Hepatocyte (in vitro differentiated cells): ENCODE data around the gene SLC4A8. TPM values are rescaled to one million over a fixed set of nuclear protein-coding genes. Genes with fewer than 3 reads are reported as not detected.

Source experiments
- DNase-seq: peaks from one replicate; pipeline ENCODE4 v3.0.0-alpha.2; 2016; ENCODE audit warnings: low spot score
- H2AFZ ChIP-seq: fragments of 200-600 bp; sonication (generic); 2 replicates; pipeline ENCODE4 v1.6.0; 2016; ENCODE audit warnings: antibody characterized with exemption, mild to moderate bottlenecking
- H3K27ac ChIP-seq: fragments of 200-600 bp; sonication (generic); 2 replicates; pipeline ENCODE4 v1.5.1; 2016; ENCODE audit warnings: mild to moderate bottlenecking
- H3K27me3 ChIP-seq: fragments of 200-600 bp; sonication (generic); 2 replicates; pipeline ENCODE4 v1.6.1; 2016
- H3K36me3 ChIP-seq: fragments of 200-600 bp; sonication (generic); replicated peaks from 2 replicates; pipeline ENCODE4 v1.5.1; 2016; ENCODE audit warnings: low read depth; ENCODE audit not compliant: insufficient read depth
- H3K4me1 ChIP-seq: fragments of 200-600 bp; sonication (generic); 2 replicates; pipeline ENCODE4 v1.5.1; 2016; ENCODE audit warnings: mild to moderate bottlenecking, moderate library complexity; ENCODE audit not compliant: insufficient read depth
- H3K4me2 ChIP-seq: fragments of 200-600 bp; sonication (generic); 2 replicates; pipeline ENCODE4 v1.6.0; 2016
- H3K4me3 ChIP-seq: fragments of 200-600 bp; sonication (generic); 2 replicates; pipeline ENCODE4 v1.5.1; 2016; ENCODE audit warnings: mild to moderate bottlenecking
- H3K79me2 ChIP-seq: fragments of 200-600 bp; sonication (generic); 2 replicates; pipeline ENCODE4 v1.6.0; 2017; ENCODE audit warnings: mild to moderate bottlenecking
- H3K9me2 ChIP-seq: fragments of 200-600 bp; sonication (generic); replicated peaks from 2 replicates; pipeline ENCODE4 v1.6.0; 2017; ENCODE audit warnings: mild to moderate bottlenecking; ENCODE audit not compliant: insufficient read depth
- H3K9me3 ChIP-seq: fragments of 200-600 bp; sonication (generic); 2 replicates; pipeline ENCODE4 v1.5.1; 2016; ENCODE audit warnings: low read depth, mild to moderate bottlenecking
- H4K20me1 ChIP-seq: fragments of 200-600 bp; sonication (generic); 2 replicates; pipeline ENCODE4 v1.6.0; 2016; ENCODE audit warnings: mild to moderate bottlenecking; ENCODE audit not compliant: insufficient read depth, poor library complexity, severe bottlenecking
- EZH2 ChIP-seq: fragments of 200-600 bp; sonication (generic); IDR thresholded peaks from 2 replicates; pipeline ENCODE4 v1.6.1; 2016; ENCODE audit warnings: antibody characterized with exemption, mild to moderate bottlenecking, borderline replicate concordance
- EZH2phosphoT487 ChIP-seq: fragments of 200-600 bp; sonication (generic); IDR thresholded peaks from one replicate; pipeline ENCODE4 v1.6.1; 2018; ENCODE audit warnings: antibody characterized with exemption, mild to moderate bottlenecking, low read depth, moderate library complexity; ENCODE audit not compliant: unreplicated experiment, severe bottlenecking
- WGBS: methylation state at CpG from one replicate; pipeline ENCODE4 v1.1.6; 2016; ENCODE audit warnings: low lambda C conversion rate; ENCODE audit errors: missing lambda C conversion rate; 5-methylcytosine and 5-hydroxymethylcytosine counted together
- polyA plus RNA-seq: library from polyadenylated mRNA; unstranded; fragments of >200 nt; fragmentation: Nextera tagmentation; extraction: Ambion mirVana; gene quantifications from 2 replicates; pipeline ENCODE4 v1.2.1, GENCODE V29; 2016
- total RNA-seq: library from RNA; depleted of rRNA; stranded (reverse); fragments of >200 nt; gene quantifications from 2 replicates; pipeline ENCODE4 v1.2.3, GENCODE V29; 2014
- TF ChIP-seq, protein P1 (sequence below): fragments of 200-600 bp; sonication (generic); IDR thresholded peaks from 2 replicates; pipeline ENCODE4 v1.5.1; 2016; ENCODE audit warnings: antibody characterized with exemption, mild to moderate bottlenecking; ENCODE audit not compliant: poor library complexity

The SLC4A8 gene
- total and polyA plus RNA-seq, 2 experiments from 2014 or later: 14.9 to 18.0 TPM

DNA sequence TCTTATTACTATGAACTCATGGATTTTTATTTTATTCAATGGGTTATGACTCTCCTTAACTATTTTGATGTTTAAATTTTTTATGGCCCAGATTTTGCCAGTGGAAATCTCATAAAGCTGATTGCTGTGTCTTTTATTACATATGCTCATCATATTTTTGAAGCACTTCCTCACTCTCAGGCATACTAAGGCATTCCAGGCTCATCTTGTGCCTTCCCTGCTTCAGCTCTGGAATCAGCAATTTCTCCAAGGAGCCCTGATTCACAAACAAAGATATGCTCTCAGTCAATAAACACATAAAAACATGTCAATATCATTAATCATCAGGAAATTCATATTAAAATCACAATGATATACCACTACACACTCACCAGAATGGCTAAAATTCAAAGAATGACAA is 121.5 kb downstream of the SLC4A8 start:
- peaks cover 2% of the 10 kb centered on the region for H3K27me3 ChIP-seq
- no peak overlapping the region for H2AFZ ChIP-seq
- H4K20me1 ChIP-seq: no peaks in the 10 kb centered on the region
- H3K36me3 ChIP-seq: no peaks in the 10 kb centered on the region
- no peak overlapping the region for H3K27ac ChIP-seq
- no peaks in the 10 kb centered on the region for H3K9me3 ChIP-seq
- H3K4me1 ChIP-seq: no peaks in the 10 kb centered on the region
- H3K79me2 ChIP-seq: no peaks in the 10 kb centered on the region
- H3K4me3 ChIP-seq: no peak overlapping the region
- DNase-seq: no peak
- TF ChIP-seq, protein P1, sequence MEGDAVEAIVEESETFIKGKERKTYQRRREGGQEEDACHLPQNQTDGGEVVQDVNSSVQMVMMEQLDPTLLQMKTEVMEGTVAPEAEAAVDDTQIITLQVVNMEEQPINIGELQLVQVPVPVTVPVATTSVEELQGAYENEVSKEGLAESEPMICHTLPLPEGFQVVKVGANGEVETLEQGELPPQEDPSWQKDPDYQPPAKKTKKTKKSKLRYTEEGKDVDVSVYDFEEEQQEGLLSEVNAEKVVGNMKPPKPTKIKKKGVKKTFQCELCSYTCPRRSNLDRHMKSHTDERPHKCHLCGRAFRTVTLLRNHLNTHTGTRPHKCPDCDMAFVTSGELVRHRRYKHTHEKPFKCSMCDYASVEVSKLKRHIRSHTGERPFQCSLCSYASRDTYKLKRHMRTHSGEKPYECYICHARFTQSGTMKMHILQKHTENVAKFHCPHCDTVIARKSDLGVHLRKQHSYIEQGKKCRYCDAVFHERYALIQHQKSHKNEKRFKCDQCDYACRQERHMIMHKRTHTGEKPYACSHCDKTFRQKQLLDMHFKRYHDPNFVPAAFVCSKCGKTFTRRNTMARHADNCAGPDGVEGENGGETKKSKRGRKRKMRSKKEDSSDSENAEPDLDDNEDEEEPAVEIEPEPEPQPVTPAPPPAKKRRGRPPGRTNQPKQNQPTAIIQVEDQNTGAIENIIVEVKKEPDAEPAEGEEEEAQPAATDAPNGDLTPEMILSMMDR: no peak
- TF ChIP-seq EZH2phosphoT487 (no peak), EZH2 (no peak)
- no peaks in the 10 kb centered on the region for H3K9me2 ChIP-seq
- H3K4me2 ChIP-seq: no peak overlapping the region

DNA sequence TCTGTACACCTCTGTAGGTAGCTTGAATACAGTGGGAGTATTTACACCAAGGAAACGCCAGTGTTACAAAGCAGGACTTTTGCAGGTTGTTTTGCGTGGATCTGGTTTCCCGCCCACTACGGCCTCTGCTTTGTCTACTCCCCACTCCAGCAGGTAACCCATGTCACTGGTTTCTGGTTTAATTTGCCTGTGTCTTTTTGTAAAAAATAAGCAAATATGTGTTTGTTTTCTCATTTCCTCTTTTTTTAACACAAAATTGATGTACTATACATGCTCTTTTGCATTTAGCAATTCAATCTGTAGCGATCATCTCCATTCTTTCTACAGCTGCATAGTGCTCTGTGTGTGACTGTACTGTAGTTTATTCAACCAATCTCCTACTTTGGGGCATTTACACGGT is 123.0 kb downstream of the SLC4A8 start:
- TF ChIP-seq, protein P1: no peak
- TF ChIP-seq EZH2: no peak
- no peak for TF ChIP-seq EZH2phosphoT487
- H3K4me2 ChIP-seq: no peak overlapping the region
- H2AFZ ChIP-seq: no peak overlapping the region
- no peaks in the 10 kb centered on the region for H3K9me3 ChIP-seq
- no peaks in the 10 kb centered on the region for H3K79me2 ChIP-seq
- H3K4me3 ChIP-seq: no peak overlapping the region
- peaks cover 2% of the 10 kb centered on the region for H3K27me3 ChIP-seq
- H4K20me1 ChIP-seq: no peaks in the 10 kb centered on the region
- DNase-seq: no peak
- 86% methylated on average over 6 of the region's 6 CpGs for whole genome bisulfite sequencing
- no peaks in the 10 kb centered on the region for H3K36me3 ChIP-seq
- H3K9me2 ChIP-seq: no peaks in the 10 kb centered on the region
- no peaks in the 10 kb centered on the region for H3K4me1 ChIP-seq
- no peak overlapping the region for H3K27ac ChIP-seq

DNA sequence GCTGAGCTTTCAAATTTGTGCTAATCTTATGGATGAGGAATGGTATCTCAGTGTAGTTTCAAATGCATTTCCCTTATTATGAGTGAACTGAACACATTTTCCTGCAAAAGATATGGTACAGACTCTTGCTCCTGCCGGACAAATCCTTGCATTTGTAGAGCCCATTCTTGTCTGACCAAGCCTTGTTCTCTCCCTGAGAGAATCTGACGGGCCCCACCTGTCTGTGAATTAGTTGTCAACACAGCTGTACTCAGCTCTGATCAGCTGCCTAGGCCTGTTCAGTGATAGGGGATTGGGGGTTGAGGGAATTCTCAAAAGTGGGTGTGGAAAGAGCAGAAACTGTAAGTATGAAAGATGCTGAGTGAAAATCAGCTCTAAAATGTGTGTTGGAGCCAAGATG is 123.6 kb downstream of the SLC4A8 start:
- no peaks in the 10 kb centered on the region for H4K20me1 ChIP-seq
- H3K9me3 ChIP-seq: no peaks in the 10 kb centered on the region
- H3K27ac ChIP-seq: no peak overlapping the region
- WGBS: 58% methylated on average over 2 of the region's 2 CpGs
- no peaks in the 10 kb centered on the region for H3K36me3 ChIP-seq
- no peak overlapping the region for H3K4me3 ChIP-seq
- TF ChIP-seq EZH2: no peak
- TF ChIP-seq, protein P1: no peak
- no peak for TF ChIP-seq EZH2phosphoT487
- H3K4me2 ChIP-seq: no peak overlapping the region
- no peaks in the 10 kb centered on the region for H3K79me2 ChIP-seq
- no peak for DNase-seq
- no peaks in the 10 kb centered on the region for H3K9me2 ChIP-seq
- peaks cover 2% of the 10 kb centered on the region for H3K27me3 ChIP-seq
- H3K4me1 ChIP-seq: no peaks in the 10 kb centered on the region
- H2AFZ ChIP-seq: no peak overlapping the region

DNA sequence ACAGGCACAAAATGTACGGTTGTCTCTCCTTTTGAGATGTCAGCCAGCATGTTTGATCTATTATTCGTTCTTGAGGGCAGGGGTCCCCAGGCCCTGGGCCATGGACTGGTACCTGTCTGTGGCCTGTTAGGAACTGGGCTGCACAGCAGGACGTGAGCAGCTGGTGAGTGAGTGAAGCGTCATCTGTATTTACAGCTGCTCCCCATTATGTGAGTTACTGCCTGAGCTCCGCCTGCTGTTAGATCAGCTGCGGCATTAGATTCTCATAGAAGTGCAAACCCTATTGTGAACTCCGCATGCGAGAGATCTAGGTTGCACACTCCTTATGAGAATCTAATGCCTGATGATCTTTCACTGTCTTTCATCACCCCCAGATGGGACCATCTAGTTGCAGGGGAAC is 125.0 kb downstream of the SLC4A8 start:
- no peaks in the 10 kb centered on the region for H3K4me1 ChIP-seq
- no peak for DNase-seq
- H4K20me1 ChIP-seq: no peaks in the 10 kb centered on the region
- H3K9me3 ChIP-seq: no peaks in the 10 kb centered on the region
- no peaks in the 10 kb centered on the region for H3K9me2 ChIP-seq
- no peak overlapping the region for H3K27ac ChIP-seq
- WGBS: 78% methylated on average over 8 of the region's 8 CpGs
- H3K4me3 ChIP-seq: no peak overlapping the region
- peaks cover 2% of the 10 kb centered on the region for H3K27me3 ChIP-seq
- no peak overlapping the region for H3K4me2 ChIP-seq
- no peak overlapping the region for H2AFZ ChIP-seq
- TF ChIP-seq, protein P1: no peak
- TF ChIP-seq EZH2 (no peak), EZH2phosphoT487 (no peak)
- H3K79me2 ChIP-seq: no peaks in the 10 kb centered on the region
- H3K36me3 ChIP-seq: no peaks in the 10 kb centered on the region
